Tibial artery (tissue), 4 donors: Measurements from ENCODE around the gene NCEH1.

Source experiments
- DNase-seq, 2 donors: peaks; one replicate each; pipeline ENCODE4 v3.0.0-alpha.2; 2019
- H3K27ac ChIP-seq, 2 donors: fragments of 200-600 bp; sonication (generic) in 1 of 2; 1 replicate in 1 of 2; 2 replicates in 1 of 2; pipeline ENCODE4 v1.5.1; 2018 to 2019; ENCODE audit warnings: mild to moderate bottlenecking in 1 of 2
- H3K27me3 ChIP-seq, 2 donors: fragments of 200-600 bp; sonication (generic) in 1 of 2; one replicate each; pipeline versions ENCODE4 v1.5.1 to v1.6.0; 2016 to 2019
- H3K36me3 ChIP-seq, 3 donors: fragments of 200-600 bp; sonication (generic) in 2 of 3; one replicate each; pipeline ENCODE4 v1.5.1; 2016 to 2019; ENCODE audit warnings: mild to moderate bottlenecking in 2 of 3
- H3K4me1 ChIP-seq, 4 donors: fragments of 200-600 bp; sonication (generic) in 2 of 4; 1 replicate in 3 of 4; 2 replicates in 1 of 4; pipeline ENCODE4 v1.5.1; 2016 to 2019
- H3K4me3 ChIP-seq, 2 donors: fragments of 200-600 bp; sonication (generic) in 1 of 2; 1 replicate in 1 of 2; 2 replicates in 1 of 2; pipeline ENCODE4 v1.5.1; 2018 to 2019; ENCODE audit warnings: mild to moderate bottlenecking in 2 of 2
- H3K9me3 ChIP-seq, 3 donors: fragments of 200-600 bp; sonication (generic) in 1 of 3; one replicate each; pipeline ENCODE4 v1.5.1; 2016 to 2019
- intact Hi-C: fragments of 100-400 bp; cut with DNase I; formaldehyde crosslinking; loops from one replicate; pipeline ENCODE4 v1.15.0; 2023; ENCODE audit warnings: low total_unique reads
- TF ChIP-seq, protein P1 (sequence below), 2 experiments: fragments of 200-600 bp in 1 of 2; fragments of 450-650 bp in 1 of 2; IDR thresholded peaks; one replicate each; pipeline ENCODE4 v1.5.1; 2017 to 2019; ENCODE audit warnings: antibody characterized with exemption in 2 of 2, mild to moderate bottlenecking in 1 of 2, moderate library complexity in 1 of 2

NCEH1 gene

GRCh38 chr3:172659246-172660002 lies 51.4 kb downstream of the NCEH1 start:
- DNase-seq: no peak
- H3K27me3 ChIP-seq: no peaks in the 10 kb centered on the region
- intact Hi-C loops: loop anchor here (10.0 kb wide), 1 partner anchor 175 kb away; no protein-coding TSS in a partner anchor
- no peaks in the 10 kb centered on the region for H3K9me3 ChIP-seq
- H3K4me1 ChIP-seq: no peaks in the 10 kb centered on the region
- TF ChIP-seq, protein P1, sequence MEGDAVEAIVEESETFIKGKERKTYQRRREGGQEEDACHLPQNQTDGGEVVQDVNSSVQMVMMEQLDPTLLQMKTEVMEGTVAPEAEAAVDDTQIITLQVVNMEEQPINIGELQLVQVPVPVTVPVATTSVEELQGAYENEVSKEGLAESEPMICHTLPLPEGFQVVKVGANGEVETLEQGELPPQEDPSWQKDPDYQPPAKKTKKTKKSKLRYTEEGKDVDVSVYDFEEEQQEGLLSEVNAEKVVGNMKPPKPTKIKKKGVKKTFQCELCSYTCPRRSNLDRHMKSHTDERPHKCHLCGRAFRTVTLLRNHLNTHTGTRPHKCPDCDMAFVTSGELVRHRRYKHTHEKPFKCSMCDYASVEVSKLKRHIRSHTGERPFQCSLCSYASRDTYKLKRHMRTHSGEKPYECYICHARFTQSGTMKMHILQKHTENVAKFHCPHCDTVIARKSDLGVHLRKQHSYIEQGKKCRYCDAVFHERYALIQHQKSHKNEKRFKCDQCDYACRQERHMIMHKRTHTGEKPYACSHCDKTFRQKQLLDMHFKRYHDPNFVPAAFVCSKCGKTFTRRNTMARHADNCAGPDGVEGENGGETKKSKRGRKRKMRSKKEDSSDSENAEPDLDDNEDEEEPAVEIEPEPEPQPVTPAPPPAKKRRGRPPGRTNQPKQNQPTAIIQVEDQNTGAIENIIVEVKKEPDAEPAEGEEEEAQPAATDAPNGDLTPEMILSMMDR (IDR thresholded peaks at IDR 0.05): no peak
- H3K36me3 ChIP-seq: no peaks in the 10 kb centered on the region
- no peak overlapping the region for H3K27ac ChIP-seq
- no peak overlapping the region for H3K4me3 ChIP-seq

GRCh38 chr3:172658344-172659245 lies 52.3 kb downstream of the NCEH1 start:
- H3K36me3 ChIP-seq: no peaks in the 10 kb centered on the region
- DNase-seq: no peak
- H3K27ac ChIP-seq: no peak overlapping the region
- intact Hi-C loops: no loop called here
- TF ChIP-seq, protein P1 (IDR thresholded peaks at IDR 0.05): no peak
- H3K27me3 ChIP-seq: no peaks in the 10 kb centered on the region
- no peak overlapping the region for H3K4me3 ChIP-seq
- no peaks in the 10 kb centered on the region for H3K4me1 ChIP-seq
- no peaks in the 10 kb centered on the region for H3K9me3 ChIP-seq

GRCh38 chr3:172656602-172657001 lies 54.3 kb downstream of the NCEH1 start:
- no peaks in the 10 kb centered on the region for H3K9me3 ChIP-seq
- H3K4me1 ChIP-seq: no peaks in the 10 kb centered on the region
- intact Hi-C loops: no loop called here
- no peaks in the 10 kb centered on the region for H3K27me3 ChIP-seq
- H3K4me3 ChIP-seq: no peak overlapping the region
- H3K27ac ChIP-seq: no peak overlapping the region
- H3K36me3 ChIP-seq: no peaks in the 10 kb centered on the region
- TF ChIP-seq, protein P1 (IDR thresholded peaks at IDR 0.05): no peak
- no peak for DNase-seq

GRCh38 chr3:172655388-172655787 lies 55.5 kb downstream of the NCEH1 start:
- intact Hi-C loops: no loop called here
- Histone ChIP-seq H3K27ac (no peak overlapping the region), H3K9me3 (no peaks in the 10 kb centered on the region), H3K36me3 (no peaks in the 10 kb centered on the region), H3K27me3 (no peaks in the 10 kb centered on the region), H3K4me3 (no peak overlapping the region), H3K4me1 (no peaks in the 10 kb centered on the region)
- DNase-seq: no peak
- TF ChIP-seq, protein P1 (IDR thresholded peaks at IDR 0.05): no peak

GRCh38 chr3:172654470-172654869 lies 56.4 kb downstream of the NCEH1 start:
- Histone ChIP-seq H3K4me1 (no peaks in the 10 kb centered on the region), H3K36me3 (no peaks in the 10 kb centered on the region), H3K4me3 (no peak overlapping the region), H3K27me3 (no peaks in the 10 kb centered on the region), H3K27ac (no peak overlapping the region), H3K9me3 (no peaks in the 10 kb centered on the region)
- no peak for DNase-seq
- intact Hi-C loops: no loop called here
- TF ChIP-seq, protein P1 (IDR thresholded peaks at IDR 0.05): no peak
